ENCODE data around the gene RUNDC1. TPM values are rescaled to one million over a fixed set of nuclear protein-coding genes. Genes with fewer than 3 reads are reported as not detected.

The RUNDC1 gene
- total RNA-seq, 1 donor from 2014 or later, result 5.3 TPM

- no peak for ATAC-seq
- DNase-seq (ENCODE audit: low spot score), result no peak
Observed at GRCh38 chr17:43033948-43034881, 53.9 kb downstream of the RUNDC1 start.

- no peak for DNase-seq (ENCODE audit: low spot score)
- no peak for ATAC-seq
Observed at GRCh38 chr17:43034894-43035293, 54.5 kb downstream of the RUNDC1 start.

DNA sequence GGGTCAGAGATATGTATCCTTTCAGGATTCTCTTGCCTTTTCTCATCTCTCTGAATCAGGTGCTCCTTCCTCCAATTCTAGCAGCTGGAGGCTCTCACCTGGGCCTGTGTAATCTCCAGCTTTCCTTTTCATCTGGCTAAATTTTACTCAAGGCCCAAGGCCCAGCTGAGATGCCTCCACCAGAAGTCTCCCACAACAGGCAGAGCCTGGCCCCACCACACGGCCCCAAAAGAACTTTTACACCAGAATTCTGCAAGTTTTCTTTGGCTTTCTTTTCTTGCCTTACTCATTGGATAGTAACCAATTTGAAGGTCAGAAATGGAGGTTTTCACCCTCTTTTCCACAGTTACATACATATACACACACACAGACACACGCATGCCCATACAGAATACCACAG is 59.3 kb downstream of the RUNDC1 start:
- ATAC-seq, result no peak
- no peak for DNase-seq (ENCODE audit: low spot score)

GRCh38 chr17:43040655-43041054 is 60.3 kb downstream of the RUNDC1 start:
- DNase-seq (ENCODE audit: low spot score) (peak; percentile 75), ATAC-seq (peak; percentile 93)

DNA sequence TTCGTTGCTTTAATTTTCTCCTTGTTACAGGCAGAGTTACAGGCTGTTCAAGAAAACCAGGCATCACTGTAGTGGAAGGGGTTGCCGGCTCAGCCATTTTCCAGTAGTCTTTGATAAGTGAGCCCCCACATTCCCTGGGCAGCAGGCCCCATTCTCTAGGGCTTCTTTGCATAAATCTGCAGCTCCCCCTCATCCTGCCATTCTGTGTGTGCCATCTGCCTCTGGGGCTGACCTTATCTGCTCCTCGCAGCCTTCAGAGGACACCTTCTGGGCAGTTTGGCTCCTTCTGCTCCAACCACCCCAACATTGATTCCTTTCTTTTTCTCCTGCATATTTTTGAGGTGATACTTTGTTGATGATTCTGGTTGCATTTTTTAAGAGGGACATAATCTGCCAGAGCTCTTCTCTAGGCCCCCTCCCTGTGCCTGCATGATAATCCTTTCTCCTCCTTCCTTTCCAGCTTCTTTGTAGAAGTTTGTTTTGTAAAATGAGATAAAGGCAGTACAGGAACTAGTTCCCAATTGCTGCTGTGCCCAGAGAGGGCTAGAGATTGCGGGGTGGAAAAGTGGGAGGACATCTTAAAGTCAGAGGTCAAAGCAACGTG is 61.8 kb downstream of the RUNDC1 start:
- DNase-seq (ENCODE audit: low spot score), result no peak
- no peak for ATAC-seq

Other genes starting within 250 kb of the RUNDC1 start
- 12.1 TPM for gene EZH1, start 235.5 kb upstream of the RUNDC1 start, total RNA-seq
- gene RAMP2, start 219.3 kb upstream of the RUNDC1 start, total RNA-seq, result 3.4 TPM
- 30.9 TPM for gene VPS25, start 207.1 kb upstream of the RUNDC1 start, total RNA-seq
- 0.53 TPM for gene WNK4, start 200.0 kb upstream of the RUNDC1 start, total RNA-seq
- gene COA3, start 181.9 kb upstream of the RUNDC1 start, total RNA-seq, result 62.9 TPM
- gene CNTD1, start 181.7 kb upstream of the RUNDC1 start, total RNA-seq, result not detected
- 37.6 TPM for gene BECN1, start 156.3 kb upstream of the RUNDC1 start, total RNA-seq
- gene PSME3, start 147.2 kb upstream of the RUNDC1 start, total RNA-seq, result 40.7 TPM
- 2.6 TPM for gene AOC2, start 136.0 kb upstream of the RUNDC1 start, total RNA-seq
- gene AOC3, start 129.4 kb upstream of the RUNDC1 start, total RNA-seq, result 8.6 TPM
- gene G6PC1, start 79.8 kb upstream of the RUNDC1 start, total RNA-seq, result 440 TPM
- 17.2 TPM for gene AARSD1, start 16.1 kb upstream of the RUNDC1 start, total RNA-seq
- 0.25 TPM for gene PTGES3L, start 485 bp upstream of the RUNDC1 start, total RNA-seq
- gene RPL27, start 17.9 kb downstream of the RUNDC1 start, total RNA-seq, result 293 TPM
- gene IFI35, start 26.2 kb downstream of the RUNDC1 start, total RNA-seq, result 13.7 TPM
- 41.5 TPM for gene VAT1, start 41.8 kb downstream of the RUNDC1 start, total RNA-seq
- 3.6 TPM for gene RND2, start 44.7 kb downstream of the RUNDC1 start, total RNA-seq
- gene BRCA1, start 144.8 kb downstream of the RUNDC1 start, total RNA-seq, result 7.8 TPM
- 55.2 TPM for gene NBR1, start 190.6 kb downstream of the RUNDC1 start, total RNA-seq
- gene TMEM106A, start 231.3 kb downstream of the RUNDC1 start, total RNA-seq, result 2.1 TPM
- not detected for gene CCDC200, start 248.1 kb downstream of the RUNDC1 start, total RNA-seq